HG02840 (cell line): Measurements from ENCODE around the gene PDE4D.

Experiments
- ATAC-seq: cut with Tn5 transposase; IDR thresholded peaks from one replicate; pipeline ENCODE4 v1.9.1; 2021; ENCODE audit warnings: mild to moderate bottlenecking, moderate library complexity, moderate number of reproducible peaks; ENCODE audit not compliant: unreplicated experiment, low FRiP score

Gene PDE4D

GRCh38 chr5:59093329-59093728 lies 800.2 kb downstream of the PDE4D start:
- no peak for ATAC-seq

- no peak for ATAC-seq
Observed at GRCh38 chr5:59092758-59093157, 800.8 kb downstream of the PDE4D start.

- ATAC-seq, result no peak
Observed at GRCh38 chr5:59091965-59092364, 801.6 kb downstream of the PDE4D start.

GRCh38 chr5:59090323-59090722 lies 803.2 kb downstream of the PDE4D start:
- ATAC-seq, result no peak

- no peak for ATAC-seq
Observed at GRCh38 chr5:59089767-59090166, 803.8 kb downstream of the PDE4D start.

GRCh38 chr5:59088546-59088945 lies 805.0 kb downstream of the PDE4D start:
- ATAC-seq, result no peak

- ATAC-seq, result no peak
Observed at GRCh38 chr5:59086024-59086423, 807.5 kb downstream of the PDE4D start.

- no peak for ATAC-seq
Observed at GRCh38 chr5:59081693-59082092, 811.8 kb downstream of the PDE4D start.

GRCh38 chr5:59079622-59080620 lies 813.6 kb downstream of the PDE4D start:
- ATAC-seq, result no peak

- no peak for ATAC-seq
Observed at GRCh38 chr5:59071755-59072549, 821.6 kb downstream of the PDE4D start.

GRCh38 chr5:59069438-59070079 lies 824.0 kb downstream of the PDE4D start:
- ATAC-seq, result no peak

- no peak for ATAC-seq
Observed at GRCh38 chr5:59067956-59068656, 825.4 kb downstream of the PDE4D start.

GRCh38 chr5:59066367-59067163 lies 827.0 kb downstream of the PDE4D start:
- no peak for ATAC-seq

GRCh38 chr5:59065554-59065953 lies 828.0 kb downstream of the PDE4D start:
- ATAC-seq, result no peak

GRCh38 chr5:59064293-59064692 lies 829.2 kb downstream of the PDE4D start:
- no peak for ATAC-seq

GRCh38 chr5:59062986-59063683 lies 830.4 kb downstream of the PDE4D start:
- no peak for ATAC-seq

- no peak for ATAC-seq
Observed at GRCh38 chr5:59061377-59061776, 832.1 kb downstream of the PDE4D start.

- ATAC-seq, result no peak
Observed at GRCh38 chr5:59058969-59059687, 834.4 kb downstream of the PDE4D start.
